ENCODE data around the gene NCAPD2.
A peak's percentile ranks its signal among the peaks of the same experiment; 100 is the strongest.

NCAPD2 gene

DNA sequence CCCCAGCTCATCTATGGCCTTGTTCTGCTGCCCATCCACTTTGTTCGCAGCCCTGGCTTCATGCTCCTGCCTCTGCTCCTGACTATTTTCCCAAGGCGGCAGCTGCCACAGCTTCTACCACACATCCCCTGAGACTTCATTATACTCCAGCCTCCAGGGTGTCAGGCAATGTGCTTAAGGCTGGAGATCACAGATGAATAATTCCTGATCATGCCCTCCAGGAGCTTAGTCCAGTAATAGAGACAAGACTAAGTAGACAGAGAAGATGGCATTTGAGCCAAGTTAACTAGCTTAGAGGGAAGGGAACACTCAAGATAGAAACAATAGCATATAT lies 34.9 kb upstream of the NCAPD2 start:
- 100% methylated on average over 2 of the region's 2 CpGs for WGBS (ENCODE audit: insufficient coverage)
- Histone ChIP-seq H3K36me3 (ENCODE audit: control insufficient read depth in 4 of 4, insufficient read depth in 4 of 4, low read length in 3 of 4) (peaks cover 14 to 65% (median 52%) of the 10 kb centered on the region in 4 experiments), H3K27ac (ENCODE audit: insufficient read depth in 1 of 2, low read depth in 1 of 2, low read length in 2 of 2, poor library complexity in 1 of 2, severe bottlenecking in 2 of 2) (peak overlapping the region in 1 of 2 experiments; percentile 15), H3K4me3 (ENCODE audit: control insufficient read depth in 1 of 7, extremely low read depth in 1 of 7, insufficient read depth in 4 of 7, low read depth in 2 of 7, low read length in 6 of 7) (no peak overlapping the region), H3K27me3 (replicated peaks in 2 of 5; ENCODE audit: control insufficient read depth in 4 of 5, insufficient read depth in 5 of 5, low read length in 4 of 5) (no peaks in the 10 kb centered on the region), H3K9me3 (ENCODE audit: control extremely low read depth in 1 of 5, control insufficient read depth in 4 of 5, insufficient read depth in 2 of 5, low read depth in 1 of 5, low read length in 4 of 5) (no peaks in the 10 kb centered on the region), H3K4me1 (ENCODE audit: control extremely low read depth in 1 of 4, control insufficient read depth in 4 of 4, insufficient read depth in 4 of 4, low read length in 3 of 4) (peaks cover 20 to 59% (median 44%) of the 10 kb centered on the region in 4 experiments)
- ChIA-PET CTCF (interaction anchor here (1.1 to 10.4 kb wide), 3 partner anchors 18 to 132 kb away, joined by 3 to 197 read pairs (median 3); no protein-coding TSS in a partner anchor), POLR2A (interaction anchor here (0.7 to 1.5 kb wide), 2 partner anchors 10 to 346 kb away, joined by 3 to 4 read pairs; no protein-coding TSS in a partner anchor)
- DNase-seq, result no peak

DNA sequence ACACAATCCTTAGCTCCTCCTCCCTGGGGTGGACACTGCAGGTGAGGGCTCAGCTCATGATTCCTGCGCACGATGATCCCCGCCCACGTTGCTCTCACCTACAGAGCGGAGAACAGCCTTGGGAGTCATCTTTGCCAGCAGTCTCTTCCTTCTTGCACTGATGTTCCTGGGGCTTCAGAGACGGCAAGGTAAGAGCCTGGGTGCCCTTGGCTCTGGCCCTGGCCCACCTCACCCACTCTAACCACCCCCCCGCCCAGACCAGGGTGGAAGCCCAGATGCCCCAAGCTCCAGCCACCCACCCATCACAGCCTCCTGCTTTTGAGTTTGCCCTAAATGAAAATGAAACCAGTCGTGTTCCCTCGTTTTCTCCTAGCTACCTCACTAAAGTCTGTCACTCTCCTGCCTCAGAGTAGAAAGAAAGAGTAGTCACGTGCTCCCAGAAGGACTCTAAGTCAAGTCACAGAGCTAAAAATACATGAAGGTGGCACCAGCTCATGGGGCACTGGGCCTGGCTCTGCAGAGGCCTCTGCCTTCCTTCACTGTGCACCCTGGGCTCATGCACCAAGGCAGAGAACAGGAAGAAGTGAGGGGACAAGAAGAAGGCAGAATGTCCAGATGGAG lies 33.0 kb upstream of the NCAPD2 start:
- Histone ChIP-seq H3K4me1 (ENCODE audit: control extremely low read depth in 1 of 4, control insufficient read depth in 4 of 4, insufficient read depth in 4 of 4, low read length in 3 of 4) (peaks cover 20 to 69% (median 50%) of the 10 kb centered on the region in 4 experiments), H3K36me3 (ENCODE audit: control insufficient read depth in 4 of 4, insufficient read depth in 4 of 4, low read length in 3 of 4) (peaks cover 13 to 73% (median 52%) of the 10 kb centered on the region in 4 experiments), H3K27ac (ENCODE audit: insufficient read depth in 1 of 2, low read depth in 1 of 2, low read length in 2 of 2, poor library complexity in 1 of 2, severe bottlenecking in 2 of 2) (peak overlapping the region; percentile 69 to 83), H3K27me3 (replicated peaks in 2 of 5; ENCODE audit: control insufficient read depth in 4 of 5, insufficient read depth in 5 of 5, low read length in 4 of 5) (no peaks in the 10 kb centered on the region), H3K4me3 (ENCODE audit: control insufficient read depth in 1 of 7, extremely low read depth in 1 of 7, insufficient read depth in 4 of 7, low read depth in 2 of 7, low read length in 6 of 7) (peak overlapping the region in 3 of 7 experiments; percentile 17 to 34 (median 21)), H3K9me3 (ENCODE audit: control extremely low read depth in 1 of 5, control insufficient read depth in 4 of 5, insufficient read depth in 2 of 5, low read depth in 1 of 5, low read length in 4 of 5) (no peaks in the 10 kb centered on the region)
- 83% methylated on average over 9 of the region's 10 CpGs for WGBS (ENCODE audit: insufficient coverage)
- peak in 2 of 3 donors; percentile 32 to 38 for DNase-seq
- CTCF ChIA-PET, result interaction anchor here (0.9 to 10.4 kb wide), 12 partner anchors 9 to 163 kb away, joined by 3 to 197 read pairs (median 4); partner anchors contain the start of genes CD27 and TAPBPL
- POLR2A ChIA-PET, result interaction anchor here (1.2 to 3.8 kb wide), 3 partner anchors 9 to 28 kb away, joined by 3 to 15 read pairs (median 13); partner anchors contain the start of genes TAPBPL and VAMP1

DNA sequence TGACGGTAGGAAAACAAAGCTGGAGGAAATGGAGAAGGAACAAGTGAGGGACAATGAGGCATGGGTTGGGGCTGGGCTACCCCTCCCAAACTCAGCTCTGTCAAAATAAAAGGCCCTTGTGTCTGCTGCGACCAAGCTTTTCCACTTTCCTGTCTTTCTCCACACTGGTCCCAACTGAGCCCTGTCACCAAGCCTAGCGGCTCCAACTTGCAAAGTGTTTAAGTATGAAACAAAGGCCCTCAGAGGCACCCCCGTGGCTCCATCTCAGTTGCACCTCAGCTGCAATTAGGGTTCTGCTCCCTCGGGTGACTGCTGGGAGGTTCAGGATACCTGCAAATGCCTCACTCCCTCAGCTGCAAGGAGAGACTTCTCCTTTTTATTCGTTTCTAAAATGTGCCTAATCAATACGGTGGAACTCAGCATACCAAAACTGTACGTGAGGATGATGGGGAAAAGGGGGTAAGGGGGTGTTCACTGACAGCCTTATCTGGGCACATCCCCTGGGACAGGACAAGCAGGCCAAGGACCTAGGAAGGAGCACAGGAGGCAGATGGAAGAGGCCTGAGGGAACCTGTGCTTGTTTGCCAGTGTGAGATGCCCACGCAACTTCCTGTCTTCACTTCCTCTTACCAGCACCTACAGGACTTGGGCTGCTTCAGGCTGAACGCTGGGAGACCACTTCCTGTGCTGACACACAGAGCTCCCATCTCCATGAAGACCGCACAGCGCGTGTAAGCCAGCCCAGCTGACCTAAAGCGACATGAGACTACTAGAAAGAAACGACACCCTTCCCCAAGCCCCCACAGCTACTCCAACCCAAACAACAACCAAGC lies 32.3 kb upstream of the NCAPD2 start:
- DNase-seq, result peak; percentile 94 to 98 (median 97)
- Histone ChIP-seq H3K27me3 (replicated peaks in 2 of 5; ENCODE audit: control insufficient read depth in 4 of 5, insufficient read depth in 5 of 5, low read length in 4 of 5) (no peaks in the 10 kb centered on the region), H3K4me1 (ENCODE audit: control extremely low read depth in 1 of 4, control insufficient read depth in 4 of 4, insufficient read depth in 4 of 4, low read length in 3 of 4) (peaks cover 20 to 69% (median 50%) of the 10 kb centered on the region in 4 experiments), H3K4me3 (ENCODE audit: control insufficient read depth in 1 of 7, extremely low read depth in 1 of 7, insufficient read depth in 4 of 7, low read depth in 2 of 7, low read length in 6 of 7) (peak overlapping the region in 3 of 7 experiments; percentile 21 to 48 (median 34)), H3K27ac (ENCODE audit: insufficient read depth in 1 of 2, low read depth in 1 of 2, low read length in 2 of 2, poor library complexity in 1 of 2, severe bottlenecking in 2 of 2) (peak overlapping the region; percentile 69 to 83), H3K36me3 (ENCODE audit: control insufficient read depth in 4 of 4, insufficient read depth in 4 of 4, low read length in 3 of 4) (peaks cover 13 to 80% (median 55%) of the 10 kb centered on the region in 4 experiments), H3K9me3 (ENCODE audit: control extremely low read depth in 1 of 5, control insufficient read depth in 4 of 5, insufficient read depth in 2 of 5, low read depth in 1 of 5, low read length in 4 of 5) (no peaks in the 10 kb centered on the region)
- CTCF ChIA-PET, result interaction anchor here (0.9 to 10.4 kb wide), 13 partner anchors 10 to 163 kb away, joined by 3 to 197 read pairs (median 4); partner anchors contain the start of genes CD27 and TAPBPL
- POLR2A ChIA-PET, result interaction anchor here (1.0 to 3.8 kb wide), 4 partner anchors 9 to 35 kb away, joined by 3 to 15 read pairs (median 9); partner anchors contain the start of genes TAPBPL and VAMP1
- WGBS (ENCODE audit: insufficient coverage), result 14% methylated on average over 9 of the region's 15 CpGs

DNA sequence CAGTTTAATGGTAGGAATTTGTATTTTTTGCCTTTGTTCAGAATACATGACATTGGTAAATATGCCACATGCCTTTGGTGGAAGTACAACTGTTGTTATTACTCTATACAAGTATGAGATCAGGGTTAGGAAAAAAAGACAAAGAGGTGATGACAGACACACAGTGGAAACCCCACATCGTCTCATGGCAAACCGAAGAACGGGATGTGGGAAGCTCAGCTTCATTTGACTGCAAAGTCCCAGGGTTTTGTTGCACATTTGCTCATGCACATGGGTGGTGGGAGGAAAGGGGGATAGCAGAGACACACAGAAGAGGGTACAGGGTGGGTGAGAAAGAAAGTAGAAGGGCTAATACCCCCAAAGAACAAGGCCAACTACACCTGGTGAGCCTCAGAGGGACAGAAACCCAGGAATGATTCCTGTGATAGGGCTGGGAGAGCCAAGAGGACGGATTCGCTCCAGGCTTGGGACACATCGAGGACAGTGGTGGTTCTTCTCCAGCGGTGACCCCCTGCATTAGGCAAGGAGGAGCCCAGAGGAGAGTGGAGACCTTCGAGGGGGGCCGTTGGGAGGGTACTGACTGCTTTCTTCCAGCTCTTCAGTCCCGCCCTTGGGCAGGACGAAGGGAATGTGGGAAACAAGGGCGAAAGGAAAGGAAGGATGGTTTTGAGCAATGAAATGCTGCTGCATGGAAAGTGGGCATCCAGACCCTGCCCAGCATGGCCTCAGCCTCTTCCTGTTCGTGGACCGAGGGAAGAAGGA lies 31.5 kb upstream of the NCAPD2 start:
- Histone ChIP-seq H3K4me3 (ENCODE audit: control insufficient read depth in 1 of 7, extremely low read depth in 1 of 7, insufficient read depth in 4 of 7, low read depth in 2 of 7, low read length in 6 of 7) (peak overlapping the region in 2 of 7 experiments; percentile 1 to 17), H3K9me3 (ENCODE audit: control extremely low read depth in 1 of 5, control insufficient read depth in 4 of 5, insufficient read depth in 2 of 5, low read depth in 1 of 5, low read length in 4 of 5) (no peaks in the 10 kb centered on the region), H3K27ac (ENCODE audit: insufficient read depth in 1 of 2, low read depth in 1 of 2, low read length in 2 of 2, poor library complexity in 1 of 2, severe bottlenecking in 2 of 2) (peak overlapping the region; percentile 69 to 83), H3K36me3 (ENCODE audit: control insufficient read depth in 4 of 4, insufficient read depth in 4 of 4, low read length in 3 of 4) (peaks cover 10 to 76% (median 49%) of the 10 kb centered on the region in 4 experiments), H3K27me3 (replicated peaks in 2 of 5; ENCODE audit: control insufficient read depth in 4 of 5, insufficient read depth in 5 of 5, low read length in 4 of 5) (no peaks in the 10 kb centered on the region), H3K4me1 (ENCODE audit: control extremely low read depth in 1 of 4, control insufficient read depth in 4 of 4, insufficient read depth in 4 of 4, low read length in 3 of 4) (peaks cover 20 to 63% (median 49%) of the 10 kb centered on the region in 4 experiments)
- POLR2A ChIA-PET, result interaction anchor here (1.0 to 3.8 kb wide), 3 partner anchors 8 to 36 kb away, joined by 5 to 15 read pairs (median 13); partner anchors contain the start of genes TAPBPL and VAMP1
- CTCF ChIA-PET, result interaction anchor here (0.6 to 10.4 kb wide), 12 partner anchors 11 to 142 kb away, joined by 3 to 197 read pairs (median 4); partner anchors contain the start of genes CD27 and TAPBPL
- DNase-seq, result no peak
- 89% methylated on average over 14 of the region's 14 CpGs for WGBS (ENCODE audit: insufficient coverage)

DNA sequence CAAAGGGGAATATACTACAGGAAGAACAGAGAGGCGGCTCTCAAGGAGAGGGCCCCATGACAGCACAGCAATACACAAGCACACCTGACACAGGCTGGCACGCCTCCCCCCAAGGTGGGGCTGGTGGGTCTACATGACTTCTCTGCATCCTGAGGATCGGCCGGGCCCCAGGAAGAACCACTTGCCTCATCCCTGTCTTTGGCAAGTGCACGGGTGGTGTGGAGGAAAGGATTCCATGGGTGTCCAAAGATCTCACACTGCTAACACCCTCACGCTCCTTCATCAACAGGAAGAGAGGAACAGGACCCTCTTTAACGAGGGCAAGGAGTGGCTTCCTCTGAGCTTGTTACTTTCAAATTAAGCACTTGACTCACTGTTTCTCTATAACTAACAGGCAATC lies 30.7 kb upstream of the NCAPD2 start:
- DNase-seq, result no peak
- H3K27me3 ChIP-seq (replicated peaks in 2 of 5; ENCODE audit: control insufficient read depth in 4 of 5, insufficient read depth in 5 of 5, low read length in 4 of 5), result no peaks in the 10 kb centered on the region
- peaks cover 6 to 69% (median 44%) of the 10 kb centered on the region in 4 experiments for H3K36me3 ChIP-seq (ENCODE audit: control insufficient read depth in 4 of 4, insufficient read depth in 4 of 4, low read length in 3 of 4)
- H3K27ac ChIP-seq (ENCODE audit: insufficient read depth in 1 of 2, low read depth in 1 of 2, low read length in 2 of 2, poor library complexity in 1 of 2, severe bottlenecking in 2 of 2), result peak overlapping the region; percentile 6 to 83
- ChIA-PET CTCF (interaction anchor here (0.7 to 10.4 kb wide), 12 partner anchors 11 to 140 kb away, joined by 3 to 197 read pairs (median 4); partner anchors contain the start of genes CD27, MRPL51 and TAPBPL), POLR2A (interaction anchor here (1.0 to 3.8 kb wide), 2 partner anchors 11 to 37 kb away, joined by 3 to 15 read pairs; partner anchors contain the start of gene TAPBPL)
- no peak overlapping the region for H3K4me3 ChIP-seq (ENCODE audit: control insufficient read depth in 1 of 7, extremely low read depth in 1 of 7, insufficient read depth in 4 of 7, low read depth in 2 of 7, low read length in 6 of 7)
- WGBS (ENCODE audit: insufficient coverage), result 54% methylated on average over 2 of the region's 7 CpGs
- peaks cover 20 to 65% (median 49%) of the 10 kb centered on the region in 4 experiments for H3K4me1 ChIP-seq (ENCODE audit: control extremely low read depth in 1 of 4, control insufficient read depth in 4 of 4, insufficient read depth in 4 of 4, low read length in 3 of 4)
- H3K9me3 ChIP-seq (ENCODE audit: control extremely low read depth in 1 of 5, control insufficient read depth in 4 of 5, insufficient read depth in 2 of 5, low read depth in 1 of 5, low read length in 4 of 5), result no peaks in the 10 kb centered on the region

DNA sequence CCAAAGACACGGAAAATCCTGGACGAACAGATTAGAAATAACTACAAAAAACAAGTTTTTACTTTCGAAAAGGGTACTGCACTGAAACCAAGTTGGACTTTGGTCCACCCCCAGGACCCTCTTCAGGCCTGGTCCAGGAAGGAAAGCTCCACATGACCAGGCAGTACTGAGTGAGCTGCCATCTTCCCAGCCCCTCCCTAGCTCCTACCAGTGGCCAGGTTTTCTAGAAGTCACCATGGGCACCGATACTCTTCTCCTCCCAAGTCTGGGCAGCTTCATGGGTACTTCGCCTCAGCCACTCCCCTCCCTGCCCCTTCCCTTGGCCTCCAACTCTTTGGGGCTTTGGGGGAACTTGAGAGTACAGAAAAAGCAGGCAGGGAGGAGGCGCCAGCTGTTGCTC lies 30.0 kb upstream of the NCAPD2 start:
- Histone ChIP-seq H3K27me3 (replicated peaks in 2 of 5; ENCODE audit: control insufficient read depth in 4 of 5, insufficient read depth in 5 of 5, low read length in 4 of 5) (no peaks in the 10 kb centered on the region), H3K27ac (ENCODE audit: insufficient read depth in 1 of 2, low read depth in 1 of 2, low read length in 2 of 2, poor library complexity in 1 of 2, severe bottlenecking in 2 of 2) (peak overlapping the region in 1 of 2 experiments; percentile 54), H3K36me3 (ENCODE audit: control insufficient read depth in 4 of 4, insufficient read depth in 4 of 4, low read length in 3 of 4) (peaks cover 6 to 63% (median 38%) of the 10 kb centered on the region in 4 experiments), H3K4me1 (ENCODE audit: control extremely low read depth in 1 of 4, control insufficient read depth in 4 of 4, insufficient read depth in 4 of 4, low read length in 3 of 4) (peaks cover 20 to 66% (median 51%) of the 10 kb centered on the region in 4 experiments), H3K4me3 (ENCODE audit: control insufficient read depth in 1 of 7, extremely low read depth in 1 of 7, insufficient read depth in 4 of 7, low read depth in 2 of 7, low read length in 6 of 7) (no peak overlapping the region), H3K9me3 (ENCODE audit: control extremely low read depth in 1 of 5, control insufficient read depth in 4 of 5, insufficient read depth in 2 of 5, low read depth in 1 of 5, low read length in 4 of 5) (no peaks in the 10 kb centered on the region)
- DNase-seq, result no peak
- ChIA-PET CTCF (interaction anchor here (0.7 to 10.4 kb wide), 11 partner anchors 12 to 141 kb away, joined by 3 to 197 read pairs (median 4); partner anchors contain the start of genes CD27 and TAPBPL), POLR2A (interaction anchor here (1.0 to 3.8 kb wide), 2 partner anchors 12 to 38 kb away, joined by 3 to 15 read pairs; partner anchors contain the start of gene TAPBPL)
- 94% methylated on average over 3 of the region's 6 CpGs for WGBS (ENCODE audit: insufficient coverage)
